Measurements from ENCODE around the gene MCL1.

DNA sequence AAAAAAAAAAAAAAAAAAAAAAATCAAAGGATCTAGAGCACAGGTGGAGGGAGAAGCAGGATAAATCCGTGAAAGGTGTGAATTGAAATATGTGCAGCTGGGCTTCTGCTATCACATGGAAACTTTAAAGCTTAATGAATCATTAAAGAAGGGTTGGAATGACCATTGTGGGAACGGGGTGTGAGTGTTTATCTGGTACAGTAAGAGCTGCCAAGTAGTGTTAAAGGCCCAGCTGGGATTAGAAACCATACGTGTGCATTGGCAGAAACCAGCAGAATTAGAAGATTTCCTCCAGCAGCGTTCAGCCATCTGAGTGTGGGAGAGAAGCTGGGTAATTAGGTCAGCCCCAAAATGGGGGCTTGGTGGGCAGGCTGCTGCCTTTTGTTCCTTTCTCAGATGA, 50.4 kb downstream of the MCL1 start:
- TF ChIP-seq, protein P1, sequence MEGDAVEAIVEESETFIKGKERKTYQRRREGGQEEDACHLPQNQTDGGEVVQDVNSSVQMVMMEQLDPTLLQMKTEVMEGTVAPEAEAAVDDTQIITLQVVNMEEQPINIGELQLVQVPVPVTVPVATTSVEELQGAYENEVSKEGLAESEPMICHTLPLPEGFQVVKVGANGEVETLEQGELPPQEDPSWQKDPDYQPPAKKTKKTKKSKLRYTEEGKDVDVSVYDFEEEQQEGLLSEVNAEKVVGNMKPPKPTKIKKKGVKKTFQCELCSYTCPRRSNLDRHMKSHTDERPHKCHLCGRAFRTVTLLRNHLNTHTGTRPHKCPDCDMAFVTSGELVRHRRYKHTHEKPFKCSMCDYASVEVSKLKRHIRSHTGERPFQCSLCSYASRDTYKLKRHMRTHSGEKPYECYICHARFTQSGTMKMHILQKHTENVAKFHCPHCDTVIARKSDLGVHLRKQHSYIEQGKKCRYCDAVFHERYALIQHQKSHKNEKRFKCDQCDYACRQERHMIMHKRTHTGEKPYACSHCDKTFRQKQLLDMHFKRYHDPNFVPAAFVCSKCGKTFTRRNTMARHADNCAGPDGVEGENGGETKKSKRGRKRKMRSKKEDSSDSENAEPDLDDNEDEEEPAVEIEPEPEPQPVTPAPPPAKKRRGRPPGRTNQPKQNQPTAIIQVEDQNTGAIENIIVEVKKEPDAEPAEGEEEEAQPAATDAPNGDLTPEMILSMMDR (conservative IDR thresholded peaks at IDR 0.05; ENCODE audit: low read depth in 2 of 2): no peak
- TF ChIP-seq EZH2 (IDR thresholded peaks at IDR 0.05; ENCODE audit: low read depth, unreplicated experiment) (no peak), CREB1 (CRISPR knock-in tag; IDR thresholded peaks at IDR 0.05; ENCODE audit: low read depth) (no peak), POLR2AphosphoS5 (IDR thresholded peaks at IDR 0.05; ENCODE audit: low read depth) (no peak), EZH2phosphoT487 (IDR thresholded peaks at IDR 0.05; ENCODE audit: unreplicated experiment) (no peak), ZNF331 (CRISPR knock-in tag; IDR thresholded peaks at IDR 0.05; ENCODE audit: low read depth) (no peak), JUNB (IDR thresholded peaks at IDR 0.05; ENCODE audit: unreplicated experiment) (no peak), STAT1 (IDR thresholded peaks at IDR 0.05; ENCODE audit: unreplicated experiment) (no peak), ZNF462 (CRISPR knock-in tag; IDR thresholded peaks at IDR 0.05) (no peak), NANOG (IDR thresholded peaks at IDR 0.05; ENCODE audit: borderline replicate concordance) (no peak), ZNF114 (CRISPR knock-in tag; IDR thresholded peaks at IDR 0.05) (no peak)
- TF ChIP-seq, protein P2, sequence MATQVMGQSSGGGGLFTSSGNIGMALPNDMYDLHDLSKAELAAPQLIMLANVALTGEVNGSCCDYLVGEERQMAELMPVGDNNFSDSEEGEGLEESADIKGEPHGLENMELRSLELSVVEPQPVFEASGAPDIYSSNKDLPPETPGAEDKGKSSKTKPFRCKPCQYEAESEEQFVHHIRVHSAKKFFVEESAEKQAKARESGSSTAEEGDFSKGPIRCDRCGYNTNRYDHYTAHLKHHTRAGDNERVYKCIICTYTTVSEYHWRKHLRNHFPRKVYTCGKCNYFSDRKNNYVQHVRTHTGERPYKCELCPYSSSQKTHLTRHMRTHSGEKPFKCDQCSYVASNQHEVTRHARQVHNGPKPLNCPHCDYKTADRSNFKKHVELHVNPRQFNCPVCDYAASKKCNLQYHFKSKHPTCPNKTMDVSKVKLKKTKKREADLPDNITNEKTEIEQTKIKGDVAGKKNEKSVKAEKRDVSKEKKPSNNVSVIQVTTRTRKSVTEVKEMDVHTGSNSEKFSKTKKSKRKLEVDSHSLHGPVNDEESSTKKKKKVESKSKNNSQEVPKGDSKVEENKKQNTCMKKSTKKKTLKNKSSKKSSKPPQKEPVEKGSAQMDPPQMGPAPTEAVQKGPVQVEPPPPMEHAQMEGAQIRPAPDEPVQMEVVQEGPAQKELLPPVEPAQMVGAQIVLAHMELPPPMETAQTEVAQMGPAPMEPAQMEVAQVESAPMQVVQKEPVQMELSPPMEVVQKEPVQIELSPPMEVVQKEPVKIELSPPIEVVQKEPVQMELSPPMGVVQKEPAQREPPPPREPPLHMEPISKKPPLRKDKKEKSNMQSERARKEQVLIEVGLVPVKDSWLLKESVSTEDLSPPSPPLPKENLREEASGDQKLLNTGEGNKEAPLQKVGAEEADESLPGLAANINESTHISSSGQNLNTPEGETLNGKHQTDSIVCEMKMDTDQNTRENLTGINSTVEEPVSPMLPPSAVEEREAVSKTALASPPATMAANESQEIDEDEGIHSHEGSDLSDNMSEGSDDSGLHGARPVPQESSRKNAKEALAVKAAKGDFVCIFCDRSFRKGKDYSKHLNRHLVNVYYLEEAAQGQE (IDR thresholded peaks at IDR 0.05; ENCODE audit: unreplicated experiment): no peak
- TF ChIP-seq, protein P3, sequence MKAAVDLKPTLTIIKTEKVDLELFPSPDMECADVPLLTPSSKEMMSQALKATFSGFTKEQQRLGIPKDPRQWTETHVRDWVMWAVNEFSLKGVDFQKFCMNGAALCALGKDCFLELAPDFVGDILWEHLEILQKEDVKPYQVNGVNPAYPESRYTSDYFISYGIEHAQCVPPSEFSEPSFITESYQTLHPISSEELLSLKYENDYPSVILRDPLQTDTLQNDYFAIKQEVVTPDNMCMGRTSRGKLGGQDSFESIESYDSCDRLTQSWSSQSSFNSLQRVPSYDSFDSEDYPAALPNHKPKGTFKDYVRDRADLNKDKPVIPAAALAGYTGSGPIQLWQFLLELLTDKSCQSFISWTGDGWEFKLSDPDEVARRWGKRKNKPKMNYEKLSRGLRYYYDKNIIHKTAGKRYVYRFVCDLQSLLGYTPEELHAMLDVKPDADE (IDR thresholded peaks at IDR 0.05): no peak

All from GM23338 (cell line).